Measurements from ENCODE around the gene CACNA1B.

- no peak for TF ChIP-seq EP300 (IDR thresholded peaks at IDR 0.05)
- no peak for TF ChIP-seq POLR2A (IDR thresholded peaks at IDR 0.05)
- no peak for TF ChIP-seq POLR2AphosphoS5 (IDR thresholded peaks at IDR 0.05)
- no peak for TF ChIP-seq CTCF (IDR thresholded peaks at IDR 0.05)
Observed at GRCh38 chr9:138114501-138115245, 237.1 kb downstream of the CACNA1B start.
